Peyer's patch (tissue), 4 donors: ENCODE results near the gene RTN4R. TPM values are rescaled to one million over a fixed set of nuclear protein-coding genes. Genes with fewer than 3 reads are reported as not detected.

ENCODE experiments used
- DNase-seq, 3 donors: peaks; one replicate each; pipeline ENCODE4 v3.0.0-alpha.2; 2017 to 2019
- H3K27ac ChIP-seq, 4 donors: fragments of 200-600 bp; sonication (generic); one replicate each; pipeline ENCODE4 v1.5.1; 2016 to 2019
- H3K27me3 ChIP-seq, 2 donors: fragments of 200-600 bp; sonication (generic); one replicate each; pipeline ENCODE4 v1.5.1; 2019
- H3K36me3 ChIP-seq, 3 donors: fragments of 200-600 bp; sonication (generic); one replicate each; pipeline ENCODE4 v1.5.1; 2016 to 2019
- H3K4me1 ChIP-seq, 4 donors: fragments of 200-600 bp; sonication (generic); one replicate each; pipeline ENCODE4 v1.5.1; 2016 to 2019
- H3K4me3 ChIP-seq, 4 donors: fragments of 200-600 bp; sonication (generic); 1 replicate in 3 of 4; 2 replicates in 1 of 4; pipeline ENCODE4 v1.5.1; 2016 to 2019; ENCODE audit warnings: mild to moderate bottlenecking in 1 of 4
- H3K9me3 ChIP-seq, 4 donors: fragments of 200-600 bp; sonication (generic); one replicate each; pipeline ENCODE4 v1.5.1; 2016 to 2019; ENCODE audit warnings: mild to moderate bottlenecking in 1 of 4
- POLR2A ChIP-seq, 2 donors: fragments of 450-650 bp; IDR thresholded peaks; one replicate each; pipeline ENCODE4 v1.5.1; 2017; ENCODE audit warnings: antibody characterized with exemption in 2 of 2, mild to moderate bottlenecking in 2 of 2, moderate library complexity in 2 of 2
- total RNA-seq, 4 donors: library from RNA; depleted of rRNA; stranded (reverse); fragments of >200 nt; gene quantifications; one replicate each; pipeline ENCODE4 v1.1.0, GENCODE V29; 2016
- TF ChIP-seq, protein P1 (sequence below), 6 experiments: fragments of 450-650 bp in 4 of 6; fragments of 200-600 bp in 2 of 6; sonication (generic) in 1 of 6; IDR thresholded peaks; one replicate each; pipeline ENCODE4 v1.5.1; 2017 to 2019; ENCODE audit warnings: antibody characterized with exemption in 6 of 6, mild to moderate bottlenecking in 3 of 6, moderate library complexity in 1 of 6

Gene RTN4R
- total RNA-seq, 4 donors from 2014 or later: 5.2 to 9.1 (median 5.7) TPM

DNA sequence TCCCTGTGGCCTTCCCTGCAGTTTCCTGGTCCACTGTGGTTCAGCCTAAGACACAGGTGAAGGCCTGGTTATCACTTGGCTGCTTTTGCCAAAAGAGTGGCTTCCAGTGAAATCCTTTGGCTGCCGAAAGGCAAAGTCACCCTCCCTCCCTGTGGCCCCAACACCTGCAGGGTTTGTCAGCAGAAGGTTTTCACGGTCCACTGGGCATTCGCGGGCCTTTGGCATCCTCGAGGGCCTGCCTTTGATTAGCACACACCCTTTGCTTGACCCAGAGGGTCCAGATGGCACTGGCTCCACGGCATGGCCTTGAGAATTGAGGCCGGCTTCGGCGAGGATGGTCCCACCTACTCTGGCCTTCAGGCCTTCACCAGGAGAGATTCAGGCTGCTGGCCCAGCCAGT lies 35.3 kb downstream of the RTN4R start:
- Histone ChIP-seq H3K9me3 (no peaks in the 10 kb centered on the region), H3K36me3 (no peaks in the 10 kb centered on the region), H3K4me1 (no peaks in the 10 kb centered on the region), H3K27ac (no peak overlapping the region), H3K27me3 (no peaks in the 10 kb centered on the region), H3K4me3 (no peak overlapping the region)
- no peak for DNase-seq
- TF ChIP-seq, protein P1, sequence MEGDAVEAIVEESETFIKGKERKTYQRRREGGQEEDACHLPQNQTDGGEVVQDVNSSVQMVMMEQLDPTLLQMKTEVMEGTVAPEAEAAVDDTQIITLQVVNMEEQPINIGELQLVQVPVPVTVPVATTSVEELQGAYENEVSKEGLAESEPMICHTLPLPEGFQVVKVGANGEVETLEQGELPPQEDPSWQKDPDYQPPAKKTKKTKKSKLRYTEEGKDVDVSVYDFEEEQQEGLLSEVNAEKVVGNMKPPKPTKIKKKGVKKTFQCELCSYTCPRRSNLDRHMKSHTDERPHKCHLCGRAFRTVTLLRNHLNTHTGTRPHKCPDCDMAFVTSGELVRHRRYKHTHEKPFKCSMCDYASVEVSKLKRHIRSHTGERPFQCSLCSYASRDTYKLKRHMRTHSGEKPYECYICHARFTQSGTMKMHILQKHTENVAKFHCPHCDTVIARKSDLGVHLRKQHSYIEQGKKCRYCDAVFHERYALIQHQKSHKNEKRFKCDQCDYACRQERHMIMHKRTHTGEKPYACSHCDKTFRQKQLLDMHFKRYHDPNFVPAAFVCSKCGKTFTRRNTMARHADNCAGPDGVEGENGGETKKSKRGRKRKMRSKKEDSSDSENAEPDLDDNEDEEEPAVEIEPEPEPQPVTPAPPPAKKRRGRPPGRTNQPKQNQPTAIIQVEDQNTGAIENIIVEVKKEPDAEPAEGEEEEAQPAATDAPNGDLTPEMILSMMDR (IDR thresholded peaks at IDR 0.05): no peak
- no peak for TF ChIP-seq POLR2A (IDR thresholded peaks at IDR 0.05)

DNA sequence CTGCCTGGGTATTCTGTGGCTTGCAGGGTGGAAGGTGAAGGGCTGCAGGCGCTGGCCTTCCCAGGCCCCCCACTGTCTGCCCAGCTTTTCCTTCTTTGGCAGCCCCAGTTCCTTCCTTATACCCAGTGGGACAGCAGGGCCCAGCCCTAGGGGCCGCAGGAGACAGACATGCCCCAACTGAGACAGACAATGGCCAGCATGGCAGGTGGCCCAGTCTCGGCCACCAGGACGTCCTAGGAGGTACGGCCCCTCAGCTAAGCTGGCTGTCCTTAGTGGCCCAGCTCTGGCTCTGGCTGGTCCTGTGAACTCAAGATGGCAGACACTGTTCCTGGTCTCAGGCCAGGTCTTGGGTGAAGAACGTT lies 35.9 kb downstream of the RTN4R start:
- H3K27ac ChIP-seq: no peak overlapping the region
- H3K4me3 ChIP-seq: no peak overlapping the region
- no peak for DNase-seq
- no peaks in the 10 kb centered on the region for H3K9me3 ChIP-seq
- no peak for TF ChIP-seq POLR2A (IDR thresholded peaks at IDR 0.05)
- TF ChIP-seq, protein P1 (IDR thresholded peaks at IDR 0.05): no peak
- H3K4me1 ChIP-seq: no peaks in the 10 kb centered on the region
- no peaks in the 10 kb centered on the region for H3K27me3 ChIP-seq
- no peaks in the 10 kb centered on the region for H3K36me3 ChIP-seq

DNA sequence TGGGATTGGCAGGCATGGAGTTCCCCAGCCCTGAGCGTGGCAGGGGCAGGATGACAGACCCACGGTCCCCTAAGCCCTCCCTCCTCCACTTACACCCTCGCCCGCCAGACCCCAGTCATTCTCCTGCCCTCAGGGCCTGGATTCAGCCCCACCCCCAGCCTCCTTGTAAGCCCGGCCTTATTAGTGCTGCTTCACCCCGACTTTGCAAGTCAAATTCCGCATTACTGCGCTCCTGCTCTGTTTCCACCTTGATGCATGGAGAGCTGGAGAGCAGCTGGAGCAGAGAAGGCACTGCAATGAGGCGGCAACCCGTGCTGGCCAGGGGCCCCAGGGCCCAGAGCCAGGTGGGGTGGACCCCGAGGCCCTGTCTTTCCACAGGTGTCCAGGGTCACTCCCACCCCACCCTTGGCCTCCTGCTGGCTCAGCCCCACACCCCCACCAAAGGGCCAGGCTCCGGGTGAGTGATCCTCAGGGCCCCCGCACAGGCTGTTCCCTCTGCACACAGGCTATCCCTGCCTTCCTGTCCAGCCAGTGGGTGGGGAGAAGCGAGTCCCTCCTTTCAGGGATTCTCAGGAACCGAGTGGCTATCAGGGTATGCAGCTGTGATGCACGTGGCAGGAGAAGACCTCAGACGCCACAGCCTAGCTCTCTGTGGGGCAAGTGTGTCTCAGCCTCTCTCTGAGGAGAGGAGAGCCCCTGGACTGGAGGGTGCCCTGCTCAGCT lies 36.4 kb downstream of the RTN4R start:
- Histone ChIP-seq H3K36me3 (no peaks in the 10 kb centered on the region), H3K4me1 (no peaks in the 10 kb centered on the region), H3K9me3 (no peaks in the 10 kb centered on the region), H3K4me3 (no peak overlapping the region), H3K27me3 (no peaks in the 10 kb centered on the region), H3K27ac (no peak overlapping the region)
- no peak for TF ChIP-seq POLR2A (IDR thresholded peaks at IDR 0.05)
- TF ChIP-seq, protein P1 (IDR thresholded peaks at IDR 0.05): no peak
- DNase-seq: no peak

DNA sequence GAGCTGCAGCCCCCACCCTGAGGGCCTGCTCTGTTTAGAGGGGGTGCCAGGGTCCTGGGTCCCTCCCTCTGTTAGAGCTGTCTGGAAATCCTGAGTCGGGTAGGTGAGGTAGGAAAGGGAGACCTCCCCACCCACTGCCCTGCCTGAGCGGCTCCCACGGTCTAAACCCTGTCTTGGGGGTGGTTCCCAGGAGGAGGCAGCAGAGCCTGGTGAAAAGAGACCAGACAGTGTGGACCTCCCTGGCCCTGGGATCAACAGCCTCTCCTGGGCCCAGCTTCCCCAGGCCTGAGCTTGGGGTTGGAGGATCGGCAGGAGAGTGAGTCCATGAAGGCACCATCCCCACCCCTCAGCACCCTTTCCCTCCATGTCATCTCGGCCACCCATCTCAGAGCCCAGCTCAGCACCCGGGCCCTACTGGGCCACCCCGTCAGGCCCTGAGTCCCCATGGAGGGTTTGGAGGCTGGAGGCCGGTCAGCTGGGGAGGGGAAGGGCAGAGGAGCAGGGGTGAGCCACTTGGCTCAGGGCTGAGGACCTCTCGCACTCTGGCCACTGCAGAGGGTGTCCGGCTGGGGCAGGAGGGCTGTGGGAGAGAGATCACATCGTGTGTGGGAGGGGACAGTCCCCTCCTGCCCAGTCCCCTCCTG lies 37.2 kb downstream of the RTN4R start:
- no peaks in the 10 kb centered on the region for H3K36me3 ChIP-seq
- H3K27ac ChIP-seq: no peak overlapping the region
- TF ChIP-seq, protein P1 (IDR thresholded peaks at IDR 0.05): no peak
- TF ChIP-seq POLR2A (IDR thresholded peaks at IDR 0.05): no peak
- no peaks in the 10 kb centered on the region for H3K4me1 ChIP-seq
- no peak for DNase-seq
- H3K27me3 ChIP-seq: no peaks in the 10 kb centered on the region
- H3K4me3 ChIP-seq: no peak overlapping the region
- H3K9me3 ChIP-seq: no peaks in the 10 kb centered on the region

DNA sequence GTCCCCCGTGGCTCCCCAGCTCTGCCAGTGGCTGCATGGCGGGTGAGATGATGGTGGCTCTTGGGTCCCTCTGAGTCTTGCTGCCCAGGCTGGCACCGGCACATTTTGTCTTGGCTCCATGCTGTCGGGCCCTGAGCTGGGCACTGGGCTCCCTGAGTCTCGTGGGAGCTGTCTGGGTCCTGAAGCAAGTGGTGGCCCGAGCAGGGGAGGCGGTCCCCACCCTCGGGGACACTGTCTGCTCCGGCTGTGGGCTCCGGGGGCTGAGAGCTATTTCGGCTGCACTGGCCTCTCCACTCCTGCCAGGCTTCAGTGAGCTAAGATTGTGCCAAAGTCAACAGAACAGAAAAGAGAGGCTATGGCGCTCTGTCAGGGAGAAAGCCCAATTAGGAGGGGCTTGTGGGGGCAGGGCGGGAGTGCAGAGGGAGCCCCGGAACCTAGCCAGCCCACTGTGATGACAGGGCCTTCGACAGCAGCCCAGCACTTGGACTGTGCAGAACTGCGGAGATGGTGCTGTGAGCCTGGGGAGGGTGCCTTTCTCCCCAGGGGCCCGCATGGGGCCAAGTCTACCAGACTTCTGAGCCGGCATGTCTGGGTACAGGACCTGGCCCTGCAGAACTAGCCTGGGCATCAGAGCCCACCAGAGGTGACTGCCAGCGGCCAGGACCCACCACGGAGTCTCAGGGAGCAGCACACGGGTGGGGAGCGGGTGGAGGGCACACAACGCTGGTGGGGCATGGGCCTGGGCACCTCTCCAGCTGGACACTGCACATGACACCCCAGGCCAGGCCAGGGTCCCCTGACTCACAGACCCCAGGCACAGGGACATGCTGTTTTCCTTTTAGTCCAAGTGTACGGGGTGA lies 38.0 kb downstream of the RTN4R start:
- TF ChIP-seq, protein P1 (IDR thresholded peaks at IDR 0.05): no peak
- TF ChIP-seq POLR2A (IDR thresholded peaks at IDR 0.05): no peak
- H3K36me3 ChIP-seq: no peaks in the 10 kb centered on the region
- no peaks in the 10 kb centered on the region for H3K4me1 ChIP-seq
- no peak overlapping the region for H3K27ac ChIP-seq
- no peaks in the 10 kb centered on the region for H3K27me3 ChIP-seq
- no peaks in the 10 kb centered on the region for H3K9me3 ChIP-seq
- DNase-seq: no peak
- H3K4me3 ChIP-seq: no peak overlapping the region
